HEK293 (cell line): Measurements from ENCODE around the gene UFD1.
A peak's percentile ranks its signal among the peaks of the same experiment; 100 is the strongest.

Source experiments
- ATF2 ChIP-seq: fragments of 450-650 bp; formaldehyde crosslinking; IDR thresholded peaks from 2 replicates; pipeline ENCODE4 v1.5.1; 2016; ENCODE audit warnings: missing biosample characterization, missing genetic modification characterization, low read depth
- EGR2 ChIP-seq: fragments of 450-650 bp; formaldehyde crosslinking; IDR thresholded peaks from 2 replicates; pipeline ENCODE4 v1.5.1; 2016; ENCODE audit warnings: low read depth, missing biosample characterization, missing genetic modification characterization
- KLF17 ChIP-seq: fragments of 450-650 bp; formaldehyde crosslinking; IDR thresholded peaks from 2 replicates; pipeline ENCODE4 v1.5.1; 2016; ENCODE audit warnings: missing biosample characterization, missing genetic modification characterization
- KLF9 ChIP-seq: fragments of 450-650 bp; formaldehyde crosslinking; IDR thresholded peaks from 2 replicates; pipeline ENCODE4 v1.5.1; 2016; ENCODE audit warnings: missing biosample characterization, missing genetic modification characterization, low read depth
- PBX3 ChIP-seq: sonication (generic); formaldehyde crosslinking; IDR thresholded peaks from 2 replicates; pipeline ENCODE4 v1.8.1; 2022; ENCODE audit warnings: mild to moderate bottlenecking, moderate library complexity, missing genetic modification reagents
- SCRT1 ChIP-seq: fragments of 450-650 bp; formaldehyde crosslinking; IDR thresholded peaks from 2 replicates; pipeline ENCODE4 v1.5.1; 2016; ENCODE audit warnings: missing biosample characterization, missing genetic modification characterization, borderline replicate concordance
- TSHZ1 ChIP-seq: fragments of 450-650 bp; formaldehyde crosslinking; IDR thresholded peaks from 2 replicates; pipeline ENCODE4 v1.5.1; 2016; ENCODE audit warnings: missing biosample characterization, missing genetic modification characterization, borderline replicate concordance
- ZBTB49 ChIP-seq: fragments of 450-650 bp; formaldehyde crosslinking; IDR thresholded peaks from 2 replicates; pipeline ENCODE4 v1.5.1; 2016; ENCODE audit warnings: missing biosample characterization, missing genetic modification characterization, low read depth
- ZBTB7A ChIP-seq: fragments of 450-650 bp; formaldehyde crosslinking; IDR thresholded peaks from 2 replicates; pipeline ENCODE4 v1.5.1; 2016; ENCODE audit warnings: low read depth, missing biosample characterization, missing genetic modification characterization
- ZNF19 ChIP-seq: fragments of 450-650 bp; formaldehyde crosslinking; IDR thresholded peaks from 2 replicates; pipeline ENCODE4; 2016; ENCODE audit warnings: missing biosample characterization, missing genetic modification characterization, low read depth
- ZNF26 ChIP-seq: fragments of 450-650 bp; formaldehyde crosslinking; IDR thresholded peaks from 2 replicates; pipeline ENCODE4 v1.5.1; 2016; ENCODE audit warnings: missing biosample characterization, missing genetic modification characterization
- ZNF274 ChIP-seq, 2 experiments: fragments of 200-500 bp in 1 of 2; fragments of 450-650 bp in 1 of 2; sonication (Bioruptor generic) in 1 of 2; formaldehyde crosslinking in 1 of 2; IDR thresholded peaks; 2 replicates each; pipeline versions ENCODE4 v1.5.1 to v1.6.1; 2014 to 2016; ENCODE audit warnings: borderline replicate concordance in 1 of 2, inconsistent platforms in 1 of 2, low read length in 1 of 2, missing biosample characterization in 1 of 2, missing genetic modification characterization in 1 of 2
- ZNF362 ChIP-seq: fragments of 450-650 bp; formaldehyde crosslinking; IDR thresholded peaks from 2 replicates; pipeline ENCODE4 v1.5.1; 2016; ENCODE audit warnings: missing biosample characterization, missing genetic modification characterization
- ZNF404 ChIP-seq: fragments of 450-650 bp; formaldehyde crosslinking; IDR thresholded peaks from 2 replicates; pipeline ENCODE4 v1.5.1; 2017; ENCODE audit warnings: missing biosample characterization, missing genetic modification characterization
- ZNF423 ChIP-seq: fragments of 450-650 bp; formaldehyde crosslinking; IDR thresholded peaks from 2 replicates; pipeline ENCODE4 v1.5.1; 2016; ENCODE audit warnings: missing biosample characterization, missing genetic modification characterization
- ZNF529 ChIP-seq: fragments of 450-650 bp; formaldehyde crosslinking; IDR thresholded peaks from 2 replicates; pipeline ENCODE4 v1.5.1; 2017; ENCODE audit warnings: missing genetic modification characterization, missing biosample characterization; ENCODE audit not compliant: insufficient replicate concordance
- ZNF548 ChIP-seq: fragments of 450-650 bp; formaldehyde crosslinking; IDR thresholded peaks from 2 replicates; pipeline ENCODE4 v1.5.1; 2016; ENCODE audit warnings: missing biosample characterization, missing genetic modification characterization
- ZNF580 ChIP-seq: fragments of 450-650 bp; formaldehyde crosslinking; IDR thresholded peaks from 2 replicates; pipeline ENCODE4 v1.5.1; 2016; ENCODE audit warnings: missing biosample characterization, missing genetic modification characterization
- ZNF610 ChIP-seq: fragments of 450-650 bp; formaldehyde crosslinking; IDR thresholded peaks from 2 replicates; pipeline ENCODE4 v1.5.1; 2016; ENCODE audit warnings: missing biosample characterization, missing genetic modification characterization, borderline replicate concordance
- ZNF629 ChIP-seq: fragments of 450-650 bp; formaldehyde crosslinking; IDR thresholded peaks from 2 replicates; pipeline ENCODE4 v1.5.1; 2017; ENCODE audit warnings: missing biosample characterization, missing genetic modification characterization
- ZNF692 ChIP-seq: fragments of 450-650 bp; formaldehyde crosslinking; IDR thresholded peaks from 2 replicates; pipeline ENCODE4 v1.5.1; 2016; ENCODE audit warnings: missing biosample characterization, missing genetic modification characterization
- ZNF707 ChIP-seq: fragments of 450-650 bp; formaldehyde crosslinking; IDR thresholded peaks from 2 replicates; pipeline ENCODE4 v1.5.1; 2016; ENCODE audit warnings: missing biosample characterization, missing genetic modification characterization
- ZNF837 ChIP-seq: fragments of 450-650 bp; formaldehyde crosslinking; IDR thresholded peaks from 2 replicates; pipeline ENCODE4 v1.5.1; 2016; ENCODE audit warnings: missing biosample characterization, missing genetic modification characterization

Gene UFD1

GRCh38 chr22:19479355-19480172 is 571 bp upstream of the UFD1 start, which contains the start of gene CDC45 (continued):
- TF ChIP-seq ZNF580 (tag by site-specific recombination) (peak; percentile 99), ZNF692 (peak; percentile 59; the same call in 1 of the 2 replicates), ZNF19 (tag by site-specific recombination) (no peak), ZNF274 (IDR thresholded peaks at IDR 0.05; ENCODE audit: low read length) (no peak), ZNF274 (tag by site-specific recombination; IDR thresholded peaks at IDR 0.05; ENCODE audit: borderline replicate concordance) (no peak), ZNF404 (tag by site-specific recombination) (no peak), ZNF548 (no peak), ZNF707 (no peak), ATF2 (no peak; the same call in 1 of the 2 replicates), ZNF529 (tag by site-specific recombination) (no peak), ZNF837 (no peak), ZNF423 (no peak), ZNF362 (no peak), KLF9 (0 out of 2 replicates have a peak, but pooled peaks have one; percentile 13), SCRT1 (tag by site-specific recombination) (no peak), ZBTB7A (tag by site-specific recombination) (no peak; the same call in 1 of the 2 replicates), ZNF629 (tag by site-specific recombination) (peak; percentile 95), EGR2 (no peak), ZNF610 (tag by site-specific recombination) (0 out of 2 replicates have a peak, but pooled peaks have one; percentile 39), PBX3 (no peak), ZBTB49 (tag by site-specific recombination) (no peak), ZNF26 (tag by site-specific recombination) (no peak), TSHZ1 (tag by site-specific recombination) (no peak), KLF17 (0 out of 2 replicates have a peak, but pooled peaks have one; percentile 11)
